K562 (cell line): ENCODE data around the gene ART1. TPM values are rescaled to one million over a fixed set of nuclear protein-coding genes. Genes with fewer than 3 reads are reported as not detected.

ENCODE experiments used
- ATAC-seq: fragments of 200-7000 bp; cut with Tn5 transposase; 3 replicates; pipeline ENCODE4 v1.9.1; 2020; ENCODE audit warnings: moderate library complexity
- BruUV-seq: library from RNA; stranded (reverse); fragments of 400-500 nt; replicated peaks from 2 replicates; lab custom pipeline; 2021; lab: Mats Ljungman, UMichigan
- CTCF ChIA-PET: fragments of 300-600 bp; formaldehyde crosslinking; extraction: SDS; loops from one replicate; lab custom pipeline; 2021; ENCODE audit warnings: low intra/inter-chr PET ratio; lab: Yijun Ruan, JAX
- POLR2A ChIA-PET: fragments of 300-600, 350-650 bp; sonication (Branson Sonifier 250); formaldehyde crosslinking; extraction: SDS; loops from one replicate; lab custom pipeline; 2021; ENCODE audit warnings: antibody characterized with exemption, inconsistent platforms; lab: Yijun Ruan, JAX
- DNase-seq, 4 experiments: peaks; one replicate each; pipeline versions ENCODE4 v3.0.0 to v3.0.0-alpha.2; 2011 to 2018; ENCODE audit warnings: low spot score in 3 of 4, mixed read lengths in 3 of 4; ENCODE audit errors: extremely low read depth in 1 of 4
- FAIRE-seq: peaks from 2 replicates; lab custom pipeline; 2011; peaks lifted over from hg19 to GRCh38; lab: Jason Lieb, UNC
- H2AFZ ChIP-seq: 2 replicates; pipeline ENCODE4 v1.6.0; 2011; ENCODE audit warnings: low read depth, low read length, control low read depth, inconsistent platforms
- H3K27ac ChIP-seq: fragments of 200-600 bp; 3 replicates; pipeline ENCODE4 v1.8.0; 2011; ENCODE audit warnings: low read depth, mild to moderate bottlenecking, control low read depth, inconsistent platforms, low read length, moderate library complexity, mixed read lengths; ENCODE audit errors: extremely low read depth
- H3K27me3 ChIP-seq, 2 experiments: fragments of 300-600 bp in 1 of 2; 2 replicates in 1 of 2; 3 replicates in 1 of 2; pipeline versions ENCODE4 v1.6.0 to v1.8.0; 2011; ENCODE audit warnings: inconsistent platforms in 2 of 2, low read length in 2 of 2, mild to moderate bottlenecking in 1 of 2, mixed read lengths in 1 of 2, moderate library complexity in 1 of 2; ENCODE audit not compliant: control insufficient read depth in 2 of 2, insufficient read depth in 2 of 2
- H3K36me3 ChIP-seq: fragments of 300-600 bp; 3 replicates; pipeline ENCODE4 v1.8.0; 2011; ENCODE audit warnings: mild to moderate bottlenecking, low read length, inconsistent platforms; ENCODE audit not compliant: control insufficient read depth, insufficient read depth
- H3K4me1 ChIP-seq, 2 experiments: fragments of 200-600 bp in 1 of 2; replicated peaks in 1 of 2; 2 replicates in 1 of 2; 3 replicates in 1 of 2; pipeline versions ENCODE4 v1.5.1 to v1.8.0; 2011; ENCODE audit warnings: inconsistent platforms in 2 of 2, low read length in 2 of 2, mild to moderate bottlenecking in 1 of 2, mixed read lengths in 1 of 2, moderate library complexity in 1 of 2; ENCODE audit not compliant: control insufficient read depth in 2 of 2, insufficient read depth in 2 of 2
- H3K4me2 ChIP-seq: 2 replicates; pipeline ENCODE4 v1.6.1; 2011; ENCODE audit warnings: low read length, control low read depth, inconsistent platforms, mixed read lengths; ENCODE audit not compliant: insufficient read depth
- H3K4me3 ChIP-seq: fragments of 200-600 bp; sonication (generic), shearing (Covaris generic); 2 replicates; pipeline ENCODE4 v1.5.1; 2016; ENCODE audit warnings: control low read depth, inconsistent platforms
- H3K79me2 ChIP-seq: fragments of 200-600 bp; 3 replicates; pipeline ENCODE4 v1.8.0; 2011; ENCODE audit warnings: low read length, inconsistent platforms; ENCODE audit not compliant: control insufficient read depth, insufficient read depth
- H3K9ac ChIP-seq, 2 experiments: 2 replicates each; pipeline versions ENCODE4 v1.6.0 to v1.6.1; 2011; ENCODE audit warnings: low read depth in 2 of 2, low read length in 2 of 2, control low read depth in 1 of 2, inconsistent platforms in 1 of 2, mild to moderate bottlenecking in 1 of 2, mixed read lengths in 1 of 2; ENCODE audit not compliant: insufficient read depth in 1 of 2
- H3K9me1 ChIP-seq: one replicate; pipeline ENCODE4 v1.6.0; 2011; ENCODE audit warnings: inconsistent platforms, mild to moderate bottlenecking, low read length, moderate library complexity; ENCODE audit not compliant: control insufficient read depth, insufficient read depth
- H3K9me3 ChIP-seq: replicated peaks from 2 replicates; pipeline ENCODE4 v1.5.1; 2011; ENCODE audit warnings: low read depth, low read length, inconsistent platforms; ENCODE audit not compliant: control insufficient read depth, insufficient read depth
- H4K20me1 ChIP-seq: replicated peaks from 2 replicates; pipeline ENCODE4 v1.6.1; 2011; ENCODE audit warnings: low read length, inconsistent platforms, mixed read lengths; ENCODE audit not compliant: control insufficient read depth, insufficient read depth
- DDX20 ChIP-seq: fragments of 450-650 bp; IDR thresholded peaks from 2 replicates; pipeline ENCODE4 v1.6.1; 2016; ENCODE audit warnings: missing genetic modification characterization, low read depth, mild to moderate bottlenecking, missing compliant biosample characterization, moderate library complexity
- EGR1 ChIP-seq: fragments of 450-650 bp; conservative IDR thresholded peaks from 2 replicates; pipeline ENCODE4 v1.6.1; 2017; ENCODE audit warnings: mild to moderate bottlenecking
- EP400 ChIP-seq: fragments of 450-650 bp; IDR thresholded peaks from 2 replicates; pipeline ENCODE4 v1.6.1; 2017; ENCODE audit warnings: antibody characterized with exemption, mild to moderate bottlenecking, moderate library complexity
- POLR2AphosphoS5 ChIP-seq: IDR thresholded peaks from 2 replicates; pipeline ENCODE4 v1.6.1; 2011; ENCODE audit warnings: mild to moderate bottlenecking, low read depth, low read length, moderate library complexity; ENCODE audit not compliant: control insufficient read depth, insufficient read depth
- TEAD1 ChIP-seq, 2 experiments: fragments of 450-650 bp in 1 of 2; sonication (generic) in 1 of 2; formaldehyde crosslinking; IDR thresholded peaks; 2 replicates each; pipeline versions ENCODE4 v1.4.0 to v1.8.0; 2020 to 2022; ENCODE audit warnings: mild to moderate bottlenecking in 2 of 2, missing genetic modification reagents in 1 of 2
- ZC3H4 ChIP-seq: sonication (generic); formaldehyde crosslinking; IDR thresholded peaks from 2 replicates; pipeline ENCODE4 v1.9.0; 2021; ENCODE audit warnings: missing genetic modification reagents, borderline replicate concordance
- ZNF239 ChIP-seq: fragments of 250-450 bp; sonication (Bioruptor Pico); IDR thresholded peaks from 2 replicates; pipeline ENCODE4 v1.4.0; 2020; ENCODE audit warnings: mild to moderate bottlenecking
- WGBS: fragments of 100-300 bp; shearing (Covaris generic); methylation state at CpG from one replicate; pipeline ENCODE4 v1.1.6; 2016; ENCODE audit warnings: low coverage, mixed read lengths; ENCODE audit not compliant: insufficient coverage; ENCODE audit errors: missing lambda C conversion rate; 5-methylcytosine and 5-hydroxymethylcytosine counted together
- in situ Hi-C: fragments of 300-500 bp; cut with MboI; formaldehyde crosslinking; loops from 4 replicates; pipeline ENCODE4 v1.15.0; 2018; ENCODE audit warnings: inconsistent platforms, mixed read lengths
- intact Hi-C: fragments of 100-400 bp; cut with micrococcal nuclease; formaldehyde crosslinking; loops from 2 replicates; pipeline ENCODE4 v1.14.2; 2022
- polyA plus RNA-seq, 8 experiments: library from polyadenylated mRNA; depleted of rRNA in 4 of 8; stranded (reverse) in 5 of 8; unstranded in 3 of 8; fragments of >200 nt; fragmentation: Nextera tagmentation in 2 of 8; fragmentation: Illumina TruSeq in 1 of 8; extraction: Ambion mirVana in 2 of 8; extraction: Trizol in 1 of 8; gene quantifications; 2 replicates each; pipeline versions ENCODE4 v1.2.1 to v1.2.3, GENCODE V29; 2011 to 2014; ENCODE audit warnings: inconsistent platforms in 1 of 8, missing spikeins in 1 of 8
- total RNA-seq, 7 experiments: library from RNA; depleted of rRNA in 6 of 7; stranded (reverse); fragments of >200 nt in 6 of 7; fragmentation: Illumina TruSeq in 2 of 7; extraction: Trizol in 2 of 7; gene quantifications; 2 replicates each; pipeline versions ENCODE4 v1.2.1 to v1.2.3, GENCODE V29; 2011 to 2021; ENCODE audit warnings: low replicate concordance in 1 of 7
- TF ChIP-seq, protein P1 (sequence below): fragments of 450-650 bp; IDR thresholded peaks from 2 replicates; pipeline ENCODE4 v1.6.1; 2016; ENCODE audit warnings: low read depth, mild to moderate bottlenecking, moderate library complexity
- TF ChIP-seq, protein P2 (sequence below): sonication (generic); formaldehyde crosslinking; IDR thresholded peaks from 2 replicates; pipeline ENCODE4 v1.8.1; 2023; ENCODE audit warnings: mild to moderate bottlenecking, missing genetic modification reagents
- TF ChIP-seq, protein P3 (sequence below): fragments of 450-650 bp; IDR thresholded peaks from 2 replicates; pipeline ENCODE4 v1.6.1; 2018; ENCODE audit warnings: mild to moderate bottlenecking, low read depth; ENCODE audit not compliant: partially characterized antibody

Gene ART1
- total and polyA plus RNA-seq, 9 of the 15 experiments (the other 6 are each of a cell fraction or from before 2014, with no cell fraction given): not detected

GRCh38 chr11:3664032-3664630 lies 19.2 kb downstream of the ART1 start:
- peaks cover 7% of the 10 kb centered on the region; the same call in 1 of the 2 replicates for H4K20me1 ChIP-seq
- no peaks in the 10 kb centered on the region for H3K79me2 ChIP-seq
- TF ChIP-seq, protein P1, sequence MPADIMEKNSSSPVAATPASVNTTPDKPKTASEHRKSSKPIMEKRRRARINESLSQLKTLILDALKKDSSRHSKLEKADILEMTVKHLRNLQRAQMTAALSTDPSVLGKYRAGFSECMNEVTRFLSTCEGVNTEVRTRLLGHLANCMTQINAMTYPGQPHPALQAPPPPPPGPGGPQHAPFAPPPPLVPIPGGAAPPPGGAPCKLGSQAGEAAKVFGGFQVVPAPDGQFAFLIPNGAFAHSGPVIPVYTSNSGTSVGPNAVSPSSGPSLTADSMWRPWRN: no peak
- TF ChIP-seq, protein P2, sequence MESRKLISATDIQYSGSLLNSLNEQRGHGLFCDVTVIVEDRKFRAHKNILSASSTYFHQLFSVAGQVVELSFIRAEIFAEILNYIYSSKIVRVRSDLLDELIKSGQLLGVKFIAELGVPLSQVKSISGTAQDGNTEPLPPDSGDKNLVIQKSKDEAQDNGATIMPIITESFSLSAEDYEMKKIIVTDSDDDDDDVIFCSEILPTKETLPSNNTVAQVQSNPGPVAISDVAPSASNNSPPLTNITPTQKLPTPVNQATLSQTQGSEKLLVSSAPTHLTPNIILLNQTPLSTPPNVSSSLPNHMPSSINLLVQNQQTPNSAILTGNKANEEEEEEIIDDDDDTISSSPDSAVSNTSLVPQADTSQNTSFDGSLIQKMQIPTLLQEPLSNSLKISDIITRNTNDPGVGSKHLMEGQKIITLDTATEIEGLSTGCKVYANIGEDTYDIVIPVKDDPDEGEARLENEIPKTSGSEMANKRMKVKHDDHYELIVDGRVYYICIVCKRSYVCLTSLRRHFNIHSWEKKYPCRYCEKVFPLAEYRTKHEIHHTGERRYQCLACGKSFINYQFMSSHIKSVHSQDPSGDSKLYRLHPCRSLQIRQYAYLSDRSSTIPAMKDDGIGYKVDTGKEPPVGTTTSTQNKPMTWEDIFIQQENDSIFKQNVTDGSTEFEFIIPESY (CRISPR knock-in tag): no peak
- no peak for TF ChIP-seq TEAD1 (CRISPR knock-in tag; IDR thresholded peaks at IDR 0.05)
- no peak for TF ChIP-seq EP400
- no peak for TF ChIP-seq ZNF239 (CRISPR knock-in tag)
- no peak for TF ChIP-seq DDX20 (tag)
- TF ChIP-seq, protein P3, sequence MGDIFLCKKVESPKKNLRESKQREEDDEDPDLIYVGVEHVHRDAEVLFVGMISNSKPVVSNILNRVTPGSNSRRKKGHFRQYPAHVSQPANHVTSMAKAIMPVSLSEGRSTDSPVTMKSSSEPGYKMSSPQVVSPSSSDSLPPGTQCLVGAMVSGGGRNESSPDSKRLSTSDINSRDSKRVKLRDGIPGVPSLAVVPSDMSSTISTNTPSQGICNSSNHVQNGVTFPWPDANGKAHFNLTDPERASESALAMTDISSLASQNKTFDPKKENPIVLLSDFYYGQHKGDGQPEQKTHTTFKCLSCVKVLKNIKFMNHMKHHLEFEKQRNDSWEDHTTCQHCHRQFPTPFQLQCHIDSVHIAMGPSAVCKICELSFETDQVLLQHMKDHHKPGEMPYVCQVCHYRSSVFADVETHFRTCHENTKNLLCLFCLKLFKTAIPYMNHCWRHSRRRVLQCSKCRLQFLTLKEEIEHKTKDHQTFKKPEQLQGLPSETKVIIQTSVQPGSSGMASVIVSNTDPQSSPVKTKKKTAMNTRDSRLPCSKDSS: no peak
- TF ChIP-seq ZC3H4: no peak
- no peak for TF ChIP-seq POLR2AphosphoS5
- TF ChIP-seq EGR1: no peak
- intact Hi-C loops: no loop called here
- DNase-seq: no peak
- ChIA-PET CTCF (no interaction called here), POLR2A (interaction anchor here (0.9 to 1.2 kb wide), 3 partner anchors 8 to 124 kb away, joined by 3 to 5 read pairs (median 3); no protein-coding TSS in a partner anchor)
- peaks cover 0 to 21% of the 10 kb centered on the region in 2 experiments; a peak in 2 of 5 replicates for H3K4me1 ChIP-seq
- H3K36me3 ChIP-seq: peaks cover 13% of the 10 kb centered on the region; the same call in 1 of the 3 replicates
- no peaks in the 10 kb centered on the region for H3K9me3 ChIP-seq
- in situ Hi-C loops: no loop called here
- no peak overlapping the region for H3K4me2 ChIP-seq
- no peak overlapping the region for H2AFZ ChIP-seq
- peaks cover 9 to 18% of the 10 kb centered on the region in 2 experiments; a peak in 3 of 5 replicates for H3K27me3 ChIP-seq
- 49% methylated on average over 7 of the region's 10 CpGs for WGBS
- H3K27ac ChIP-seq: no peak overlapping the region
- FAIRE-seq: no peak
- no peak overlapping the region for H3K4me3 ChIP-seq
- no TSS peak for BruUV-seq
- no peak for ATAC-seq
- H3K9ac ChIP-seq: peak overlapping the region in 1 of 2 experiments; percentile 64; a peak in 1 of 4 replicates
- H3K9me1 ChIP-seq: no peaks in the 10 kb centered on the region
